Prostate gland (tissue), 2 donors: ENCODE measurements around the gene PHC2. TPM values are rescaled to one million over a fixed set of nuclear protein-coding genes. Genes with fewer than 3 reads are reported as not detected.

Source experiments
- DNase-seq: peaks from one replicate; pipeline ENCODE4 v3.0.0-alpha.2; 2019; ENCODE audit warnings: low spot score
- H3K27ac ChIP-seq, 2 donors: fragments of 200-600 bp; sonication (generic); 2 replicates each; pipeline ENCODE4 v1.5.1; 2017 to 2019
- H3K27me3 ChIP-seq: fragments of 200-600 bp; sonication (generic); replicated peaks from 2 replicates; pipeline ENCODE4 v1.5.1; 2019; ENCODE audit not compliant: insufficient read depth
- H3K36me3 ChIP-seq, 2 donors: fragments of 200-600 bp; sonication (generic); 1 replicate in 1 of 2; 2 replicates in 1 of 2; pipeline versions ENCODE4 v1.5.1 to v1.8.1; 2017 to 2019
- H3K4me1 ChIP-seq: fragments of 200-600 bp; sonication (generic); replicated peaks from 2 replicates; pipeline ENCODE4 v1.5.1; 2019
- H3K4me3 ChIP-seq, 2 donors: fragments of 200-600 bp; sonication (generic); 2 replicates each; pipeline ENCODE4 v1.5.1; 2017 to 2019
- H3K9me3 ChIP-seq: fragments of 200-600 bp; sonication (generic); 2 replicates; pipeline ENCODE4 v1.5.1; 2017
- CTCF ChIP-seq, 4 experiments: fragments of 200-600 bp in 2 of 4; fragments of 450-650 bp in 2 of 4; sonication (generic) in 2 of 4; IDR thresholded peaks; 1 replicate in 3 of 4; 2 replicates in 1 of 4; pipeline ENCODE4 v1.5.1; 2016 to 2019; ENCODE audit warnings: antibody characterized with exemption in 4 of 4, mild to moderate bottlenecking in 2 of 4, moderate library complexity in 2 of 4
- POLR2A ChIP-seq: fragments of 450-650 bp; IDR thresholded peaks from one replicate; pipeline ENCODE4 v1.6.1; 2016; ENCODE audit warnings: antibody characterized with exemption, mild to moderate bottlenecking
- POLR2AphosphoS5 ChIP-seq: sonication (generic); formaldehyde crosslinking; IDR thresholded peaks from one replicate; pipeline ENCODE4 v1.6.1; 2017; ENCODE audit warnings: antibody characterized with exemption
- WGBS: methylation state at CpG from one replicate; pipeline ENCODE4 v1.1.5; 2018; 5-methylcytosine and 5-hydroxymethylcytosine counted together
- intact Hi-C: fragments of 100-400 bp; cut with DNase I; formaldehyde crosslinking; loops from one replicate; pipeline ENCODE4 v1.14.2; 2022
- total RNA-seq, 2 donors: library from RNA; depleted of rRNA; stranded (reverse); fragments of >200 nt; gene quantifications; one replicate each; pipeline ENCODE4 v1.1.0, GENCODE V29; 2016

The PHC2 gene
- total RNA-seq, 2 donors from 2014 or later: 75.0 to 131 TPM

- H3K27me3 ChIP-seq: no peaks in the 10 kb centered on the region
- peak overlapping the region in 1 of 2 donors; percentile 26 for H3K27ac ChIP-seq
- H3K4me1 ChIP-seq: peaks cover 4% of the 10 kb centered on the region
- intact Hi-C loops: no loop called here
- no peaks in the 10 kb centered on the region for H3K9me3 ChIP-seq
- no peak overlapping the region for H3K4me3 ChIP-seq
- 70% methylated on average over 9 of the region's 9 CpGs for WGBS
- no peak for DNase-seq
- no peak for TF ChIP-seq POLR2A
- no peak for TF ChIP-seq POLR2AphosphoS5
- no peak for TF ChIP-seq CTCF (IDR thresholded peaks at IDR 0.05)
- no peaks in the 10 kb centered on the region for H3K36me3 ChIP-seq
These were observed 48.1 kb downstream of the PHC2 start for GRCh38 chr1:33382661-33383415.

- intact Hi-C loops: no loop called here
- Histone ChIP-seq H3K36me3 (no peaks in the 10 kb centered on the region), H3K9me3 (no peaks in the 10 kb centered on the region), H3K4me1 (peaks cover 4% of the 10 kb centered on the region), H3K27ac (no peak overlapping the region), H3K4me3 (no peak overlapping the region), H3K27me3 (no peaks in the 10 kb centered on the region)
- 94% methylated on average over 4 of the region's 4 CpGs for WGBS
- TF ChIP-seq POLR2A (no peak), CTCF (IDR thresholded peaks at IDR 0.05) (no peak), POLR2AphosphoS5 (no peak)
- no peak for DNase-seq
These were observed 48.9 kb downstream of the PHC2 start for GRCh38 chr1:33381977-33382376.

DNA sequence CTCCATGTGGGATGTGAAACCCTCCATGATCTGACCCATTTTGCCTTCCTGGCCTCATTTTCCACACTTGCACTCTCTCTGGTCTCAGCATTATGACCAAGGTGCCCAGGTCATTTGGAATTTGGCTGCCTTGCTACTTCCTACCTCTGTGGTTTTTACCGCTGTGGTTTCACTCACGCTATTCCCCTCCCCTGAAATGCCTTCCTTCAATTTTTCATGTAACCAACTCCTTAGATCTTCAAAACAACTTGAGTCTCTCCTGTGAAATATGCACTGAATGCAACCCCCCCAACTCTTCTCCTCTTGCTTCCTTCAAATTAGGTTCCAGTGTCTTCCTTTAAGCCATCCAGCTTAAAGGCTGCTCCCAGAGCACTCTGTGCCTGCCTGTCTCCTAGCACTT lies 50.1 kb downstream of the PHC2 start:
- Histone ChIP-seq H3K27me3 (no peaks in the 10 kb centered on the region), H3K9me3 (no peaks in the 10 kb centered on the region), H3K4me3 (no peak overlapping the region), H3K36me3 (no peaks in the 10 kb centered on the region), H3K27ac (no peak overlapping the region), H3K4me1 (peaks cover 4% of the 10 kb centered on the region)
- TF ChIP-seq POLR2AphosphoS5 (no peak), POLR2A (no peak), CTCF (IDR thresholded peaks at IDR 0.05) (no peak)
- WGBS: 91% methylated on average over 2 of the region's 2 CpGs
- no peak for DNase-seq
- intact Hi-C loops: no loop called here

- TF ChIP-seq POLR2A (no peak), POLR2AphosphoS5 (no peak), CTCF (IDR thresholded peaks at IDR 0.05) (no peak)
- Histone ChIP-seq H3K9me3 (no peaks in the 10 kb centered on the region), H3K36me3 (no peaks in the 10 kb centered on the region), H3K27ac (no peak overlapping the region), H3K27me3 (no peaks in the 10 kb centered on the region), H3K4me3 (no peak overlapping the region), H3K4me1 (peaks cover 4% of the 10 kb centered on the region)
- 52% methylated on average over 10 of the region's 10 CpGs for WGBS
- intact Hi-C loops: no loop called here
- no peak for DNase-seq
These were observed 51.1 kb downstream of the PHC2 start for GRCh38 chr1:33379631-33380354.

DNA sequence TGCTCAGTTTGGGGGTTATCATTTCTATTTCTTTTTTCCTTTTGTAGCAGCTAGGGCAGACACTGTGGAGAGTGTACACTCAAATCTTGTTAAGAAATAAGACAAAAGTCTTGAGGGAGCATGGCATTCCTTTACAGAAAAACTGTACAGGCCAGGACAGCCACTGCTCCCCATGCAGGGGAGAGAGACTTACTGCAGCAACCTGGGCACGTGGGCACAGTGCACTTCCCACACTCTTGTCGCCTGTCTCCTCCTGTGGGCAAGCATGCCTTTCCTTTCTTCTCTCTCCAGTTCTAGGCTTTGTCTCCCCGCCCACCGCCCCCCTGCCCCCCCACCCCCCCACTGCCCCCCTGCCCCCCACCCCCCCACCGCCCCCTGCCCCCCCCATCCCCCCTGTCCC lies 51.9 kb downstream of the PHC2 start:
- no peak for TF ChIP-seq POLR2A
- Histone ChIP-seq H3K27ac (no peak overlapping the region), H3K36me3 (no peaks in the 10 kb centered on the region), H3K4me1 (peaks cover 4% of the 10 kb centered on the region), H3K27me3 (no peaks in the 10 kb centered on the region), H3K4me3 (no peak overlapping the region), H3K9me3 (no peaks in the 10 kb centered on the region)
- intact Hi-C loops: no loop called here
- WGBS: 41% methylated on average over 3 of the region's 5 CpGs
- DNase-seq: no peak
